Activated B cell treated with CpG ODN at 0.5 μM for 24 hours (primary cell): ENCODE data around the gene CLSTN1. TPM values are rescaled to one million over a fixed set of nuclear protein-coding genes. Genes with fewer than 3 reads are reported as not detected.

ENCODE experiments used
- ATAC-seq: fragments of 200-7000 bp; cut with Tn5 transposase; one replicate; pipeline ENCODE4 v1.10.0; 2021; ENCODE audit warnings: low read depth, mild to moderate bottlenecking, moderate library complexity
- CTCF ChIA-PET: fragments of 350-600 bp; sonication (Branson Sonifier 250); formaldehyde crosslinking; loops from one replicate; lab custom pipeline; 2021; ENCODE audit warnings: antibody characterized with exemption; lab: Charles Lee
- POLR2A ChIA-PET: fragments of 350-600 bp; sonication (Branson Sonifier 250); formaldehyde crosslinking; loops from one replicate; lab custom pipeline; 2021; ENCODE audit warnings: antibody characterized with exemption; lab: Charles Lee
- DNase-seq: peaks from one replicate; pipeline ENCODE4 v3.0.0; 2022
- H3K27ac Mint-ChIP-seq: one replicate; pipeline ENCODE4 v1.8.0; 2020; ENCODE audit warnings: mixed read lengths
- H3K27me3 Mint-ChIP-seq: one replicate; pipeline ENCODE4 v1.8.0; 2021; ENCODE audit warnings: mixed read lengths
- H3K36me3 Mint-ChIP-seq: one replicate; pipeline ENCODE4 v1.8.0; 2021; ENCODE audit warnings: low read depth, mixed read lengths
- H3K4me1 Mint-ChIP-seq: one replicate; pipeline ENCODE4 v1.8.0; 2021; ENCODE audit warnings: mixed read lengths
- H3K4me3 Mint-ChIP-seq: one replicate; pipeline ENCODE4 v1.8.0; 2020; ENCODE audit warnings: mild to moderate bottlenecking, mixed read lengths
- H3K9me3 Mint-ChIP-seq: one replicate; pipeline ENCODE4 v1.8.0; 2020; ENCODE audit warnings: mixed read lengths
- CTCF ChIP-seq: fragments of 200-600 bp; IDR thresholded peaks from one replicate; pipeline ENCODE4 v1.8.0; 2022; ENCODE audit warnings: antibody characterized with exemption, mild to moderate bottlenecking
- intact Hi-C: fragments of 100-400 bp; cut with micrococcal nuclease; formaldehyde crosslinking; loops from one replicate; pipeline ENCODE4 v1.15.1; 2024
- total RNA-seq: library from RNA; stranded (reverse); gene quantifications from 2 replicates; pipeline ENCODE4 v1.2.3, GENCODE V29; 2022

CLSTN1 gene
- total RNA-seq, 1 donor from 2014 or later: 50.7 TPM

GRCh38 chr1:9842073-9842711, 18.4 kb upstream of the CLSTN1 start:
- no peak for TF ChIP-seq CTCF
- no peaks in the 10 kb centered on the region for H3K36me3 Mint-ChIP-seq
- DNase-seq (no peak), ATAC-seq (no peak)
- CTCF ChIA-PET: no interaction called here
- H3K27me3 Mint-ChIP-seq: no peaks in the 10 kb centered on the region
- intact Hi-C loops: no loop called here
- no peak overlapping the region for H3K4me3 Mint-ChIP-seq
- no peaks in the 10 kb centered on the region for H3K9me3 Mint-ChIP-seq
- no peak overlapping the region for H3K27ac Mint-ChIP-seq
- POLR2A ChIA-PET: no interaction called here
- H3K4me1 Mint-ChIP-seq: no peaks in the 10 kb centered on the region

- no peaks in the 10 kb centered on the region for H3K4me1 Mint-ChIP-seq
- H3K9me3 Mint-ChIP-seq: no peaks in the 10 kb centered on the region
- intact Hi-C loops: no loop called here
- H3K27ac Mint-ChIP-seq: no peak overlapping the region
- H3K27me3 Mint-ChIP-seq: no peaks in the 10 kb centered on the region
- POLR2A ChIA-PET: no interaction called here
- ATAC-seq: no peak
- no peak overlapping the region for H3K4me3 Mint-ChIP-seq
- CTCF ChIA-PET: no interaction called here
- H3K36me3 Mint-ChIP-seq: no peaks in the 10 kb centered on the region
- no peak for TF ChIP-seq CTCF
- no peak for DNase-seq
These were observed 17.7 kb upstream of the CLSTN1 start for GRCh38 chr1:9841460-9841859.

GRCh38 chr1:9840176-9840575, 16.4 kb upstream of the CLSTN1 start:
- intact Hi-C loops: no loop called here
- Mint-ChIP-seq H3K27ac (no peak overlapping the region), H3K4me1 (no peaks in the 10 kb centered on the region), H3K4me3 (no peak overlapping the region), H3K36me3 (no peaks in the 10 kb centered on the region), H3K27me3 (no peaks in the 10 kb centered on the region), H3K9me3 (no peaks in the 10 kb centered on the region)
- TF ChIP-seq CTCF: no peak
- no peak for DNase-seq
- CTCF ChIA-PET: no interaction called here
- no peak for ATAC-seq
- POLR2A ChIA-PET: no interaction called here

- POLR2A ChIA-PET: interaction anchor here (0.7 kb wide), 1 partner anchor 221 kb away, joined by 3 read pairs; no protein-coding TSS in a partner anchor
- DNase-seq: no peak
- CTCF ChIA-PET: no interaction called here
- Mint-ChIP-seq H3K27me3 (no peaks in the 10 kb centered on the region), H3K9me3 (no peaks in the 10 kb centered on the region), H3K36me3 (no peaks in the 10 kb centered on the region), H3K27ac (no peak overlapping the region), H3K4me1 (no peaks in the 10 kb centered on the region), H3K4me3 (no peak overlapping the region)
- no peak for TF ChIP-seq CTCF
- no peak for ATAC-seq
- intact Hi-C loops: no loop called here
These were observed 15.2 kb upstream of the CLSTN1 start for GRCh38 chr1:9838946-9839345.

- no peaks in the 10 kb centered on the region for H3K36me3 Mint-ChIP-seq
- no peak overlapping the region for H3K27ac Mint-ChIP-seq
- ChIA-PET CTCF (no interaction called here), POLR2A (no interaction called here)
- no peaks in the 10 kb centered on the region for H3K27me3 Mint-ChIP-seq
- no peak for TF ChIP-seq CTCF
- H3K9me3 Mint-ChIP-seq: no peaks in the 10 kb centered on the region
- ATAC-seq: no peak
- no peaks in the 10 kb centered on the region for H3K4me1 Mint-ChIP-seq
- DNase-seq: no peak
- intact Hi-C loops: no loop called here
- H3K4me3 Mint-ChIP-seq: no peak overlapping the region
These were observed 12.8 kb upstream of the CLSTN1 start for GRCh38 chr1:9836632-9836960.
